B cell (primary cell): ENCODE measurements around the gene RAC2.

Experiments used
- EZH2 ChIP-seq: IDR thresholded peaks from 2 replicates; pipeline ENCODE4 v1.6.1; 2012; ENCODE audit warnings: borderline replicate concordance, low read depth, mild to moderate bottlenecking, moderate library complexity, low read length; ENCODE audit not compliant: insufficient read depth, poor library complexity, severe bottlenecking
- TF ChIP-seq, protein P1 (sequence below): fragments of 200-600 bp; IDR thresholded peaks from one replicate; pipeline ENCODE4 v1.8.0; 2022; ENCODE audit warnings: antibody characterized with exemption, mild to moderate bottlenecking

DNA sequence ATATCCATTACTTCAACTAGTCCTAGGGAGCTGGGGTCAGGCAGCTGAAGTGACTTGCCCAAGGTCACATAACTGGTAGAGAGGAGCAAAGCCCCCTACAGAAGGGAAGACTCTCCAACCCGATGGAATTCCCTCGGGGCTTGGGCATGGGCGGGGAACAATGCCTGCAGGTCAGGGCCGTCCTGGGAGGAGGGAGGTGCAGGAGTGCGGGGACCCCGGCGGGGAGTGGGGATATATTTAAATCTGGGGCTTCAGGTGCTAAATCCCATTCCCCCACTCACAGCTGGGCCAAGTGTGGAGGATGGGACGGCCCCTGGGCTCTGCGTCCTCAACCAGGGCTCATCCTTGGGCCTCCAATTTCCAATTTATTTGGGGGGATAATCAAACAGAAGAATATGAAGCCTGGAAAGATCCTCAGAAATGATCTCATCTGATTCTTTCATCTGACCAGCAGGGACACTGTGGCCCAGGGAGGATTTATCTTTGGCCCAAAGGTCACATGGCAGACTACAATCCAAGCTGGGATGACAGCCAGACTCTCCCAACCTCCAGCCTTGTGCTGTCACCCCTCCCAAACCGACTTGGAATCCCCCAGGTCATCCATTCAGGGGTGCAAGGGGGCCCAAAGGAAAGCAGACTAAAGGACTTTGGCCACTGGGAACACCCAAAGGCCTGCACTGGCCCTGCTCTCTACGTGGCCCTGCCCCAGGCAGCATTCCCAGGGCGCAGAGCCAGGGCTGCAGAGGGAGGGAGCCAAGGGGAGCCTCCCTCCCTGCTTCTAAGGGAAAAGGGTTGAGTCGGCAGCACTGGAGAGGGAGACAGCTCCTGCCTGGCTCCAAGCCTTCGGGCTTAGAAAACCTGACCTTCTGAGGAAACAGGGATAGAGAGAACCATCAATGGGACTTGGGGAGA is 47.3 kb downstream of the RAC2 start:
- TF ChIP-seq, protein P1, sequence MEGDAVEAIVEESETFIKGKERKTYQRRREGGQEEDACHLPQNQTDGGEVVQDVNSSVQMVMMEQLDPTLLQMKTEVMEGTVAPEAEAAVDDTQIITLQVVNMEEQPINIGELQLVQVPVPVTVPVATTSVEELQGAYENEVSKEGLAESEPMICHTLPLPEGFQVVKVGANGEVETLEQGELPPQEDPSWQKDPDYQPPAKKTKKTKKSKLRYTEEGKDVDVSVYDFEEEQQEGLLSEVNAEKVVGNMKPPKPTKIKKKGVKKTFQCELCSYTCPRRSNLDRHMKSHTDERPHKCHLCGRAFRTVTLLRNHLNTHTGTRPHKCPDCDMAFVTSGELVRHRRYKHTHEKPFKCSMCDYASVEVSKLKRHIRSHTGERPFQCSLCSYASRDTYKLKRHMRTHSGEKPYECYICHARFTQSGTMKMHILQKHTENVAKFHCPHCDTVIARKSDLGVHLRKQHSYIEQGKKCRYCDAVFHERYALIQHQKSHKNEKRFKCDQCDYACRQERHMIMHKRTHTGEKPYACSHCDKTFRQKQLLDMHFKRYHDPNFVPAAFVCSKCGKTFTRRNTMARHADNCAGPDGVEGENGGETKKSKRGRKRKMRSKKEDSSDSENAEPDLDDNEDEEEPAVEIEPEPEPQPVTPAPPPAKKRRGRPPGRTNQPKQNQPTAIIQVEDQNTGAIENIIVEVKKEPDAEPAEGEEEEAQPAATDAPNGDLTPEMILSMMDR, result no peak
- TF ChIP-seq EZH2, result no peak
